ELR (cell line): ENCODE data around the gene RFX7.
"Not testable (repeated sequence)": the region's sequence is repeated elsewhere in the genome, so short reads cannot be mapped to it uniquely, and the experiment has no call there.

Experiments used
- DNase-seq: peaks from one replicate; pipeline ENCODE4 v3.0.0-alpha.2; 2015; ENCODE audit warnings: low read depth

The RFX7 gene

GRCh38 chr15:56205061-56205876 lies 38.4 kb downstream of the RFX7 start:
- no peak for DNase-seq

GRCh38 chr15:56203312-56203922 lies 40.3 kb downstream of the RFX7 start:
- DNase-seq = peak; percentile 5

GRCh38 chr15:56202701-56203100 lies 41.0 kb downstream of the RFX7 start:
- no peak for DNase-seq

- no peak for DNase-seq
Measured at GRCh38 chr15:56199038-56199437, 44.6 kb downstream of the RFX7 start.

DNA sequence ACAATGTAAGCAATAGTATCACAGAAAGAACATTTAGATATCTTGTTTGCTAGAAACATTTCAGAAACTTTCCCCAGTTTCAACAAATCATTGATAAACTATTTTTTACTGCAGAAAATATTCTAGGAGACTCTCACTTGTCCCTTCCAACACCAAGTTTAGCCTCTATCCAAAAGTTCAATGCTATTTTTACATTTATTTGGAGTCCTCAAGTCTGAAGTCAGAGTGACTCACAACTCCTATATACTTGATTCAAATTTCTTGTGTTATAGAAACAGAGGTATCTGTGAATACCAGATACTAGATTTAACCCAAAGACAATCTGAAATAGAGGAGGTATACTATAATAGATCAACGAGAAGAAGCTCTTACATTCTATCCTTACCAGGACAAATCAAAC lies 49.6 kb downstream of the RFX7 start:
- peak; percentile 10 for DNase-seq

GRCh38 chr15:56192659-56193442 lies 50.8 kb downstream of the RFX7 start:
- DNase-seq = no peak

DNA sequence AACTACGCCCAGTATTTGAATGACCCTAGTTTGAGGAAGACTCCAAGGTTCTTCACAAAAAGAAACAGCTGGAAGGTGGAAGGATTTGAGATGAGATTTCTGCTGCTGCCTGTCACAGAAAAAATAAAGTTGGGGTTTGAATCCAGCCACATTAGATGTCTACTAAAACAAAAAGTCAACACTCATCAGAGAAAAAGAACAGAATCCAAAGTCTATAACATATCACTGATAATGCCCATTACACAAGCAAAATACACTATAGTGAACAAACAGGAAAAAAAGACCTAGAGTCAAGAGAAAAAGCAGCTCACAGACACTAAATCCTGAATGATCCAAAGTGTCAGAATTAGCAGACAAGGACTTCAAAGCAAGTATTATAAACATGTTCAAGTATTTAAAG lies 56.0 kb downstream of the RFX7 start:
- no peak for DNase-seq

DNA sequence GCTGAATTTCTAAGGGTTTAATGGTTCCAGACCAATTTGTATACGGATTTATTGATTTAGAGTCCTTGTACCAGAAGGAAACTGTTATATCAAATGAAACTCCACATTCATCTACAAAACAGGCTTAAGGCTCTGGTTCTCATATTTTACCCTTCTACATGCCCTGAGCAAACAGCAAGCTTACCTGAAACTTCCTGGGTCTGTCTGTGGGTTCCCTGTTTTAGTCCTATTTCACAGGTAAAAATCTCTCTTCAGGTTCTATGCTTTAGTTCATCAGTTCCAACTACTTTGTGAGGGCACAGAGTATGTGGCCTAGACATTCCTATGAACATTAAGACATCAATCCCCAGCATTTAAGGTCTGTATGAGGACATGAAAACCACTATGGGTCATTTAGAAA lies 57.7 kb downstream of the RFX7 start:
- DNase-seq = no peak

- DNase-seq = no peak
Measured at GRCh38 chr15:56184516-56184915, 59.2 kb downstream of the RFX7 start.

DNA sequence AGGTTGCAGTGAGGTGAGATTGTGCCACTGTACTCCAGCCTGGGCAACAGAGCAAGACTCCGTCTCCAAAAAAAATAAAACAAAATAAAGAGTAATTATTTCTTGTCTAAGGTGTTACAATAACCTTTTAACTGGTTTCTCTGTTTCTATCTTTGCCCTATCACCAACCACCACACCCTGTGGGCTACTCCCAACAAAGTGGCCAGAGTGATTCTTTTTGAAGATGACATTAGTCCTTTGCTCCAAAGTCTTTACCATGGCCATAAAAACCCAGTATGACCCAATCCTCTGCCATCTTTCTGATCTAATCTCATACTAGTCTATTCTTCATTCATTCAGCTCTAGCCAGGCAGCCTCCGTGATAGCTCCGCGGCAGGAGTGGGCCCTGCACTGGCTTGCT lies 62.8 kb downstream of the RFX7 start:
- no peak for DNase-seq

GRCh38 chr15:56176996-56177395 lies 66.7 kb downstream of the RFX7 start:
- DNase-seq = peak; percentile 31

DNA sequence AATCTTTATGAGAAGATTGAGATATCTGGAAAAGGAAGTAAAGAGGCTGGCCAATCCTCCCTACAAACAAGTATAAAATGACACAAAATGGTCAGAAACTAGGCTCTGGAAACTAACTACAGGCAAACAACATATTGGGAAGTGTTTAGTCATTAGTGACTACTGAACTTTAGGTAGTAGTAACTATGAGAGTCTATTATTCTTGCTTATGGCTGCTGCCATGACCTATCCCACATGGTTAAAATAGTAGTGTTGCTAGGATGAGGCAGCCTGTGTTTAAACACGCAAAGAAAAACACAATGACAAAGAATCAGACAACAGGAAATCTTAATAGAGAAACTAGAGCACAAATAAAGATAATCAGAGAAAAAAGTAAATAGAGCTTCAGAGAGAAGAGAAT lies 67.9 kb downstream of the RFX7 start:
- no peak for DNase-seq

DNA sequence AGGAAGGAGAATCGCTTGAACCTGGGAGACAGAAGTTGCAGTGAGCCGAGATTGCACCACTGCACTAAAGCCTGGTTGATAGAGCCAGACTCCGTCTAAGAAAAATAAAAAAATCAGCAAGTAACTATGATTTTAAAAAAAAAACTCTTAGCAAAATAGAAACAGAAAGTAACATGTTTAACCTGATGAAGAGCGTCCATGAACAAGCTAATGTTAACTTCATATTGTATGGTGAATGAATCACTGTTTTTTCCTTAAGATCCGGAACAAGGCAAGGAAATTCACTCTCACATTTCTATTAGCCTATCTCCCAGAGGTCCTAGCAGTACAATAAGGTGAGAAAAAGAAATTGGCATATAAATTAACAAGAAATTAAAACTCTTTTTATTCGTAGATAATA lies 69.0 kb downstream of the RFX7 start:
- no peak for DNase-seq

GRCh38 chr15:56168394-56168793 lies 75.3 kb downstream of the RFX7 start:
- peak; percentile 73 for DNase-seq

DNA sequence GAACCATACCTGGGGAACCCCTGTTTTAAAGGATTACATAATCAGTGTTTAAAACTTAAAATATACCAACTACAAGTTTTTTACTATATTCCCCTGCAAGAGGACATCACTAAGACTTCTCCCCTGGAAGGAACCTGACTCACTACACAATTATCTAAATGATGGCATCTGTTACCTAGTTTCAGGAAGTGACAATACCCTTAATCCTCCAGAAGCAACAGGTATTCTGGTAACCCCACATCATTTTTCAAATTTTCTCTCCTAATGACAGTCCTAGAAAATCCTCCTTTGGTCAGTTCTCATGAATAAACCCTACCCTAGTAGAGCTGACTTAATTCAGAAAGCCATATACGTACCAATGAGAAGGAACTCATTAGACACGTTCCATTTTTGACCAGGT lies 78.4 kb downstream of the RFX7 start:
- DNase-seq = peak; percentile 5

DNA sequence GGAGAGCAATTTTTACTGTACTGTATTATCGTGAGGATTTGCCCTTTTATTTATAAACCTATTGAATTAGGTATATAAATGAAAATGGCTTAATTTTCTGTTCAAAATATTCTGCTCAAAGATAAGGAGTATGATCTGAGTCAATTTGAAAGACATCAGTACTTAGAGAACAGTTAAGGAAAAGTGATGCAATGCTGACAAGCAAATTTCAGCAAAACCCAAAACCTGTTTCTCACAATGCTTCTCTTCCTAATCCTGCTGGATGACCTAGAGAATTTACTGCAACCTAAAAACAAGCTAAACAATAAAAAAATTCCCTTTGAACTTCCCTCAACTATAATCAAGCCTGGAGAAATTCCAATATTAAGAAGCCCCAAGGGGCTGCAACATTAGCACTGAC lies 82.7 kb downstream of the RFX7 start:
- DNase-seq = no peak

DNA sequence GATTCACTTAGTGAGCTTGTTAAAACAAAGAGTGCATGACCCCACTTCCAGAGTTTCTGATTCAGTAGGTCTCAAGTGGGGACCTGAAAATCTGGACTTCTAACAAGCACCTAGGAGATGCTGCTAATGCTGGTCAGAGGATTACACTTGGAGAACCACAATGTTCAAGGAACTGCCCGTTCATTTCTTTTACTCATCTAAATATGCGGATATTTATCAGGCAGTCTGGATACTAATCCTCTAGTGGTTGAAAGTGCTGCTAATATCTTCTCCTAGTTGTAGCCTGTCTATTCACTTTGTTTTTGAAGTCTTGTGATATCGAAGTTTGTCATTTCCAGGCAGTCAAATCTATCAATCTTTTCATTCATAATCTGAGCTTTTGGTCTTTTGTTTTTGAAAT lies 86.8 kb downstream of the RFX7 start:
- no peak for DNase-seq

GRCh38 chr15:56155278-56155677 lies 88.4 kb downstream of the RFX7 start:
- not testable (repeated sequence) for DNase-seq

- not testable (repeated sequence) for DNase-seq
Measured at GRCh38 chr15:56154768-56155167, 88.9 kb downstream of the RFX7 start.

GRCh38 chr15:56150204-56150603 lies 93.5 kb downstream of the RFX7 start:
- DNase-seq = no peak

DNA sequence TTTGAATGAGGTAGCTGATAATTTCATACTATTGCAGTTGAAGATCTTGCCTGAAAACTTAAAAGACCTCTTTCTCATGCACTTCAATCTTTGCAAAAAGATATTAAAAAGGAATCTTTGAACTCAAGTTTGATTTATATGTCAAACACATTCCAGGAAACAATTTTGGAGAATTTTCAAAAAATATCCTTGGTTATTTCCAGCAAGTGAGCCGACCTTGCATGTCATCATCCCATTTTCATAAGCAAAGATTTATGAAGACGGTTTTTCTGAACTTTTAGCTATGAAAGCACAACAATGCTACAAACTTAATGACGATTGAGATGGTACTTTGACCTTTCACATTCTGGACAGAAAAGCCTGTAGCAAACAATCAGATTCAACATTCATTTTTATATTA lies 95.6 kb downstream of the RFX7 start:
- no peak for DNase-seq

DNA sequence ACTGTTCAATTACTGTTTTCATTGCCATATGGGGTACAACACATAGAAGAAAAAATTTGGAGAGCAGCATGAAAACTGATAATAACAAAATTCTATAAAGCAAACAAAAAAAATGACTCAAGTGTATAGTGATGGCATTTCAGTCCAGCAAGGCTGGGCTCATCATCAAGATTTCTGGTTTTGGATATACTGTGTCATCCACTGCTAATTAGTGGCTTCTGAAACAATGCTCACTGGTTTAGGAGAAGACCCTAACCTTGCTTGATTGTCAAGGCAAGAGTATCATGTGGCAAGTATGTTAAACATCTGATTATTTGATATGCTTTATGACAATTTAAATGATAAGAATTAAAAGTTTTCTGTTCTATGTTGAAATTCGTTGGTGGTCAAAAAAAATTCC lies 96.9 kb downstream of the RFX7 start:
- DNase-seq = no peak

- no peak for DNase-seq
Measured at GRCh38 chr15:56128081-56128480, 115.6 kb downstream of the RFX7 start.
